ENCODE data around the gene ZBED4.
"Not testable (repeated sequence)": the region's sequence is repeated elsewhere in the genome, so short reads cannot be mapped to it uniquely, and the experiment has no call there.

The ZBED4 gene

DNA sequence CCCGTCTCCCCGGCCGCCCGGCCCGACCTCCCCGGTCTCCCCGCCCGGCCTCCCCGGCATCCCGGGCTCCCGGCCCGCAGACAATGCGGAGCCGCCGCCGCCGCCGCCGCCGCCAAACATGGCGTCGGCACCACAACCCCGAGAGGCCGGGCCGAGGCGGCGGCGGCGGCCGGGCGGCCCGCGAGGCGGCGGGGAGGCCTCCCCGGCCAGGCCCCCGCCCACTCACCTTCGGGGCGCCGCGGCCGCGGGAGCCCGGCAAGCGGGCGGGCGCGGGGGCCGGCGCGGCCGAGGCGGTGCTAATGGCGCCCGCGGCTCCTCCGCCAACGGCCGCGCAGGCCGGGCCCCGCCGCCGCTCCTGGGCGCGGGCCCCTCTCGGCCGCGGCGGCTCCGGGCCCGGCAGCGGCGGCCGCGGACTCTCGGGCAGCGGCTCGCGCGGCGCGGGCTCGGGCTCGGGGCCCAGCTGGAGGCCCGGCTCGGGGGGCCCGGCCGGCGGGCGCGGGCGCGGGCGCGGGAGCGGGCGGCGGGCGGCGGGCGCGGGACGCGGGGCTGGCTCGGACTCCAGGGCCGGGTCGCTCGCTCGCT is 26.3 kb upstream of the ZBED4 start:
- no peak for DNase-seq (ENCODE audit: low read depth in 2 of 2)

DNA sequence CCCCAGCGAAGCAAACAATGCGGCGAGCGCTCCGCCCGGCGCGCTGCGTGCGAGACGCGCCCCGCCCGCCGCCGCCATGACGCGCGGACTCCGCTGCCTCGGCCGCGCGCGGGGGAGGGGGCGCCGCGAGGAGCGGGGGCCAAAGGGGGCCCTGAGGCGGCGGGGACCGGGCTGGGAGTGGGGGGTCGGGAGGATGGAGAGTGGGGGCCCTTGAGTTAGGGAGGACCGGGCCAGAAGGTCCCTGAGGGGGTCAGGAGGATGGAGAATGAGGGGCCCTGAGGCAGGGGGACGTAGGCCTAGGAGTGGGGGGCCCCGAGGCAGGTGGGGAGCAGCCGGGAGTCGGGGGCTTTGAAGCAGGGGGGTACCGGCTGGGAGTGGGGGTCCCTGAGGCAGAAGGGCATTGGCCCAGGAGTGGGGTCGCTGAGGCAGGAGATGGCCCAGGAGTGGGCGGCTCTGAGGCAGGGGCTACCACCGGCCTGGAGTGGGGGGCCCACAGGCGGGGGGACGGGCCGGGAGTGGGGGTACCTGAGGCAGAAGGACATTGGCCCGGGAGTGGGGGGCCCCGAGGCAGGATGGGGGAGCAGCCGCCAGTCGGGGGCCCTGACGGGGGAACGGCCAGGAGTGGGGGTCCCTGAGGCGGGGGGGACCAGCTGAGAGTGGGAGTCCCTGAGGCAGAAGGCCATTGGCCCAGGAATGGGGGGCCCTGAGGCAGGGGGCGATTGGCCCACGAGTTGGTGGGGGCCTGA is 25.6 kb upstream of the ZBED4 start, which contains the start of gene BRD1:
BRD1 (minus strand) TSS at position 21 of the 746 bp plus-strand sequence. CDS start 3,556 bp downstream, outside the sequence.
- DNase-seq (ENCODE audit: low read depth in 2 of 2): peak in 1 of 2 donors; percentile 58

DNA sequence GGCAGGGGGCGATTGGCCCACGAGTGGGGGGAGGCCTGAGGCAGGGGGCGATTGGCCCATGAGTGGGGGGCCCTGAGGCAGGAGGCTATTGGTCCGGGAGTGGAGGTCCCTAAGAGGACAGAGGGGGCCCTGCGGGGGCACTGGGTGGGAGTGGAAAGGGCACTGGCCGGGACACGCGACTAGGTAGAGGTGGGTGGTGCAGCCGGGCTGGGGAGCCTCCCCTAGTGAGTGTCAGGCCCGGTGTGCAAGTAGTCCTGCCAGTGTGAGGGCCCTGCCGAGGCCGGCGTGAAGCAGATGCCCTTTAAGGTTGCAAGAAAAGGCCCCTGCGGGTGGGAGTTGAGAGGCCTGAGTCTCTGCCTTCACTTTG is 25.1 kb upstream of the ZBED4 start:
- no peak for DNase-seq (ENCODE audit: low read depth in 2 of 2)

DNA sequence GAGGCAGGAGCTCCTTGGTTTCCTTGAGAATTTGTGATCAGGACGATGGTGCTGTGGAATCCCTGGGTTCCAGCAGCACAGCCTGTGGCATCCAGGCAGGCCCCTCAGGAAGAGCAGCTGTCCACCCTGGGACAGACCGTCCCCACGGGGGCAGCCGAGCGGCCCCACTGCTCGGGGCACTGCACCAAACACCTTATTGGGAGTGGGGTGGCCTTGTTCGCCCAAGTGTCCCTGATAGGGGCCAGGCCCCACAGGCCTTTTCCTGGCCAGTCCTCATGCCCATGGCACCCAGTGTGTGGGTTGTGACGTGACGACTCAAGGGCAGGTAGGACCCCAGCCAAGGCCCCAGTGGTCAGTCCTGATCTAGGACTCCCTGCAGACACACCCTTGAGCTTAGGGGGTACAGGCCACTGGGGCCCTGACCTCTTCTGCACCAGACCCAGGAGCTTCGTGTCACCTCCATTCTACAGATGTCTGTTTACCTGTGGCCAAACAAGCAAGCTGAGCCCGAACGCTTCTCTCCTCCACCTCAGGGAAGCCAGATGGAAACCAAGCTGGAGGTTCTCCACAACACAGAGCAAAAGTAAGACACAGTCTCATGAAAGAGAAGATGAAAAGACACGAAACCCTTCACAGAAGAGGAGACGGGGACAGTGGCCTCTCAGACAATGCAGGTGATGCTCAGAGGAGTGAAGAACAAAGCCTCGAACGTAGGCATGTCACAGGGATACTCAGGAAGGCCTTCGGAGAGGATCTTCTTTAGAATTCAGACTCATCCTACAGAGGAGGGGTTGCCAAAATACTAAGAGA is 24.4 kb upstream of the ZBED4 start:
- DNase-seq (ENCODE audit: low read depth in 2 of 2): no peak

DNA sequence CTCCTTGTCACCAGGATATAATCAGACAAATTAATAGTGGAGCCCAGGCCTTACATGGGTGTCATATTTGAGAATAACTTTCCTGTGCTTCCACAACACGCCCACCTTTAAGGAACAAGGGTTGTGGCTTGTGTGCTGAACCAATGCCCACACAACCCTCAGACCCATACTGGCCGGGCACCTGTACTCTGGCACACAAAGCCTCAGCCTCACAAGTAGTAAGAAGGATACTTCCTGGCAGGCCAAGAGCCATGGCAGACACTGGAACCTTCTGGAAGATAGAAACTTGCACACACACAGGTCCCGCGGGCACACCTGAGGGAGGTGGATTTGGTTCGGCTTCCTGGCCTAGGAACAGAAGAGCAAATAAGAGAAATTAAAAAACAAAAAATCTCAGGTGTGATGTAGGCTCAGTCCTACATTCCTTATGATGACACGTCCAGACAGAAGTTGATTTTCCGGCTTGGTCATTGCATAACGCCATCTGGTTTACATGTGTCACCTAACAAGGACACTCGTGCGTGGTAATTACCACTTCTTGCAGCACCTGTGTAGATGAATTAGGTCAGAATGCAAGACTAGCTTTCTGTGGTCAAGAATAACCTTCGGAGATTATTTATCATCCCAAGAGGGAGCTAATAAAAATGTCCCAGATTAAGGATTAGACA is 20.2 kb upstream of the ZBED4 start:
- DNase-seq (ENCODE audit: low read depth in 2 of 2): no peak

DNA sequence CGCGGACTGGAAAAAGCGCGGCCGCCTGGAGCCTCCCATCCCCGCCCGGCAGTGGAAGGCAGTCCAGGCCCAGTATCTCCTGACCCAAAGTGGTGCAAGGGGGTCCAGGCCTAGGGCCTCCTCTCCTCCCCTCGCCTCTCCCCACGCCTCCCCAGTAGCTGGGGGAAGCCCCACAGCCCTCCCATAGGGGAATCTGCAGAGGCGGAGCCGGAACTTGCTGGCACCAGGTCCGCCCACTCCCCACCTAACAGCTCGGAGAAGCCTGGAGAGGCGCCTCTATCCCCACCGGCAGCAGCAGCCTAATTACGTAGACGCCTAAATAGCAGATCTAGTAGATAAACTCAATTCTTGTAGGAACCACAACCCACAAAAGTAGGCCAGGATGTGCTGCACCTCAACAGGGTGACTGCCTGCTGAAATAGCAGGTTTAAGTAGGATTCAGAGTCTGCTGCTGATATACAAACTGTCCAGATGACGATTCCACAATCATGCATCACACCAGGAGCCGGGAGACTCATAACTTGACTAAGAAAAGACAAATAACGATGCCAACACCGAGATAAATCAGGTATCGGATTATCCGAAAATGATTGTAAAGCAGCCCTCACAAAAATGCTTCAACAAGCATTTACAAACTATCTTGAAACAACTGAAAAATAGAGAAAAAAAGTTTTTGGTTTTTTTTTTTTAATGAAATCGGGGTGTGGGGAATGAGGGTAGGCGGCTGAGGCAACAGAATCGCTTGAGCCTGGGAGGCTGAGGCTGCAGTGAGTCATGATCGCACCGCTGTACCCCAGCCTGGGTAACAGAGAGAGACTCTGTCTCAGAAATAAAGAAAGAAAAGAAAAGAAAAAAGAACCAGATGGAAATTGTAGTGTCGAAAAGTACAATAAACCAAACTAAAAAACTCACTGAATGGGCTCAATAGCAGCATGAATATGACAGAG is 14.6 kb upstream of the ZBED4 start:
- DNase-seq (ENCODE audit: low read depth in 2 of 2): peak; percentile 86

DNA sequence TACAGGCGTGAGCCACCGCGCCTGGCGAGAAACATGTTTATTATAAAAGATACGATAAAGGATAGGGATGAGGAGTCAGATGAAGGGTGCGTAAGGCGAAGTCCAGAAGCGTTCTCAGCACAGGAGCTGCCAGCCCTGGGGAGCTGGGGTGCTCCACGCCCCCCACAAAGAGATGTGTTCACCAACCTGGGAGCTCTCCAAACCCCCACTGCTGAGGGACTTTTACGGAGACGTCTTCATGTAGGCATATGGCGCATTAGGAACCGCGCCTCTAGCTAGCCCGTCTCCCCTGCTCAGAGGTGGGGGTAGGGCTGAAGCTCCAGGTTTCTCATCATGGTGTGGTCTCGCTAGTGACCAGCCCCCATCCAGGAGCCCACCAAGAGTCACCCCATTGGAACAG is 8.4 kb upstream of the ZBED4 start:
- DNase-seq (ENCODE audit: low read depth in 2 of 2): no peak

DNA sequence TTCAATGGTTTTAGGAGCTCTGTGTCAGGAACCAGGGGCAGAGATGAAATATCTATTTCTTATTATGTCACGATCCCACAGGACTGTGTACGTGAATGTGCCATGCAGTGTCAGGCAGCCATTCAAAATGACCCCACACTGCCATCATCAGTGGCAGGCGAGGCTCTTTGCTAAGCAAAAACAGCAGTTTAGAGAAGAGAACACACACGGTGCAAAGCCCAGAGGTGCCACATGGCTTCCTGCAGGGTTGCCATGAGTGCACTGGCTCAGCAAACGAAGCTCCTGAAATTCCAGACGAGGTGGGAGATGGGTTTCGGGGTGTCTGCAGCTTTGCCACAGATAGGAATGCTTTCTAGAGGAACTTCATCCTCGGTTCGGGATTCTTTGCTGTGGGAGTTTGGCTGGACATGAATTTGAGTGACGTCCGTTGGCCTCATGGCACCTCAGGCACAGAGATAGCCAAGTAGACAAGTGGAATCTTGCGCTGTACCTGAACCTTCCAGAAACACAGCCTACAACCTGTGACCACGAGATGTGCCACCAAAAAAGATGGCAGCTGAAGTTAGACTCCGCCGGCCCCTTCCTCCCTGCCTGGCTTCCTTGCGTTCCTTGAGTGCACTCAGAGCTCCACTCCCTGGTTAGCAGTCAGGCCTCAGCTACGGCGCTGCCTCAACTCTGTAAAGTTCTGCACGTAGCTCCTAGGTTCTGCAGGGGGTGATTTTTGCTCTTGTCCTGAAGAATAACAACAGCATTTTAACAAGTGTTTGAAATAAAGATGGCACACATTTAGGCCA is 7.8 kb upstream of the ZBED4 start:
- DNase-seq (ENCODE audit: low read depth in 2 of 2): no peak

DNA sequence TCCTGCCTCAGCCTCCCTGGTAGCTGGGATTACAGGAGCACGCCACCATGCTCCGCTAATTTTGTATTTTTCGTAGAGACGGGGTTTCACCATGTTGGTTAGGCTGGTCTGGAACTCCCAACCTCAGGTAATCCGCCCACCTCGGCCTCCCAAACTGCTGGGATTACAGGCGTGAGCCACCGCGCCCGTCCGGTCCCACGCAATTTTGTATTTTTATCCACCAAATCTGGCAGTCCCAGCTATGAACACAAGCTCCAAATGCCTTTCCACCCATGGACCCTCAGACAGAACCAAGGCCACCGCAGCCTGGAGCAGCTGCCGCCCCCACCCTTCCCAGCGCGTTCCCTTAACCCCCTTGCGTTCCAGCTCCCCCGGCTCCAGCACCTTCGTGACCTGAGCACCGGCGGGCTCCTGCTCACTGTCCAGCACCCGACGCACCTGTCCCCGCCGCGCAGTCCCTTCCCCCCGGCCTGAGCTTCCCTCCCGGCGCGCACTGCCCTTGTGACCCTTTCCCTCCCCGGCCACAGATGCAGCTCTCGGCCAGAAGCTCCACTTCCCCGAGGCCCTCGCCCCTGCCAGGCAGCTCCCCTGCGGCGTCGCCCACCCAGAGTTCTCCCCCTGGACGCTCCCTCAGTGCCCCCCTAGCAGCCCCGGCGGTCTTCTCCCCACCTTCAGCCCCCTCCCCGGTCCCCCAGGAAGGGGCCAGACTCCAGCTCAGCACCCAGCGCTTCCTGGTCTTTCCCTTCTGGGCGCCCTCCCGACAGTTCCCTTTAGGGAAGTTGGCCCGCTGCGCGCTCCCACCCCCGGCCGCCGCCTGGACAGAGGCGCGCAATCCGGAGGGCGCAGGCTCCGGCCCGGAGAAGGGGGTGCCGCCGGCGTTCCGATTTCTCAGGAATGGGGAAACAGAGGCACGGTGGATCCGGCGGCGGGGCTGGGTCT is 5.6 kb upstream of the ZBED4 start:
- no peak for DNase-seq (ENCODE audit: low read depth in 2 of 2)

DNA sequence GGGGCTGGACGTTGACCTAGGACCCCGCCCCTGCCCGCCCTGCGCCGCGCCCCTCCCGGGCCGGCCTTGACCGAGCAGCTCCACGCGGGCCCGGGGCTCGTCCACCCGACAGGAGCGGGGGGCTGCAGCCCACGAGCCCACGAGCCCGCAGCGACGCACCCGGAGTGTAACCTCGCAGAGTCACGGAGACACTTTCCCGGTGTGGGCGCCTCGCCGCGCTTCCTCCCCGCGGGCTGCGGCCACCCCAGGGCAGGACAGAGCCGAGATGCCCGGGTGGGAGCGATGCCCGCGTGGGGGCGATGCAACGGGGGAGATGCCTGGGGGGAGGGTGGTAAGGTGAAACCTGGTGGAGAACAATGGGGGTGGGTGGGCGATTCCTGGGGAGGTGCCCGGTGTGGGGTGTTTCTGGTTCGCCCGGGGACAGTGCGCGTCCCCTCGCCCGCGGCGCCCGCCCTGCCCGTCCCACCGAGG is 4.9 kb upstream of the ZBED4 start:
- no peak for DNase-seq (ENCODE audit: low read depth in 2 of 2)

DNA sequence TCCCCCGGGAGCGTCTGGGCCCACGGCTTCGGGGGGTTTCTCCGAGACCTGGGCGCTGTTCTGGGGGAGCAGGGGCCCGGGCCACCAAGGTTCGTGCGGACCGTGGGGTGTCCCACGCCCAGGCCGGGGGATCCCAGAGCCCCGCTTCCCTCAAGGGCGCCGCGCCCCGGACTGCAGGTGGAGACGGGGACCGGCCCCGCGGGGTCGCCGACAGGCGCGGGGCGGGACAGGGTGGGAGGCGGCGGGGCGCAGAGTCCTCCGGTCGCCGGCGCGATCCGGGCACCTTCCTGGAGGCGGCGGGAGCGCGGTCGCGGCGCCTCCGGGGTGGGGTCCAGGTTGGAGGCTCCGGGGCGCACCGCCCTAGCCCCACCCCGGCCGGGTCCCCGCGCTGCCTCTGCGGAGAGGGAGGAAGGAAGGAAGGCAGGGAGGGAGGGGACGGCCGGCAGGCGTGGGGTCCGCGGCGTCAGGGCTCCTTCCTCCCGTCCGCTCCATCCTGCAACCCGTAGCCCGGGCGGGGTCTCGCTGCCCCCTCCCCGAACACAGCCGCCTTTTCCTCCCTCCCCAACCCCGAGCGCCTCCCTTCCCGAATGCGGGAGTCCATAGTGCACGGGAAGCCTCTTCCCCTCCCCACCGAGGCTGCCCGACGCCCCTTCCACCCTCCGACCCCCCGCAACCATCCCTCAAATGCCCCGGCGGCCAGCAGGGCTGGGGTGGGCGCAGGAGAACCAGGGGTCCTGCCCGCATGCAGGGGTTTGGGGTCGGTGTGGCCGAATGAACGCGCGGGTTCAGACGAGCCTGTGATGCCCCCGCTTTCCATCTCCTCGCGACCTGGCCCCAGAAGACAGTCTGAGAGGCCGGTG is 4.3 kb upstream of the ZBED4 start:
- DNase-seq (ENCODE audit: low read depth in 2 of 2): no peak

DNA sequence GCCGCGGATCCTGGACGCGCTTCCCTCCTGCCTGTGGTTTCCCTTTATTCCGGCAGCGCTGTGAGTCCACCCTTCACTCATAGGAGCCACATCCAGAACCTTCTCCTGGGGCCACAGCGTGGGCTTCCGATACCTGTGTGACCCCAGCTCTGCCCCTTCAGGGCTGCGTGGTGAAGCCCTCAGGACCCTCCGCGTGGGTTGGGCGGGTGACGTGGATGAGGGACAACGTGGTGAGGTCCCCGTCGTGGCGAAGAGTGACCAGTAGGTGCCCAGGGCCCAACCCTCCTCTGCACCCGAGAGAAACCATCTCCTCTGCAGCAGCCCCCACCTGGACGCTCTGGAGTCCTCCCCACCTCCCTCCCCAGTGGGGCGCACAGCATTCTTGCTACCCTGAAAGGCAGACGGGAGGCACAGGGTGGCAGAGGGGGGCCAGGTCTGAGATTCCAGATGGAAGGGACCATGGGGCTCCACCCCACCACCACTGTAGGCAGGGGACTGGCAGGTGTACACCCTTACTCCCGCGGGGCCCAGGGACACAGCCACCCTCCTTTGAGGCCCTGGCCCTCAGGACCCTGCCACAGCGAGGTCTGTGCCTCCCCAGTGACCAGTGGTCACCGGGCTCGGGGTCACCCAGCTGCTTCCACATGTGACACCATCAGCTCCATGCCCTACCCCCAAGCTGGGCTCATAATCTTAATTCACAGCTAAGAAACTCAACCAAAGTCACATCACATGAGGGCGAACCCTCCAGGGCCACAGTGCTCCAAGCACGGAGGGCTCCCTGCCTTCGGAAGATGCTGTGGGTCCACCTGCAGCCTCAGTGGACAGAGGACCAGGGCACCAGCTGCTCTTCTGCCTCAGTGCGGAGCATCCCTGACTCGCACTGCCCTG is 3.4 kb upstream of the ZBED4 start:
- no peak for DNase-seq (ENCODE audit: low read depth in 2 of 2)

DNA sequence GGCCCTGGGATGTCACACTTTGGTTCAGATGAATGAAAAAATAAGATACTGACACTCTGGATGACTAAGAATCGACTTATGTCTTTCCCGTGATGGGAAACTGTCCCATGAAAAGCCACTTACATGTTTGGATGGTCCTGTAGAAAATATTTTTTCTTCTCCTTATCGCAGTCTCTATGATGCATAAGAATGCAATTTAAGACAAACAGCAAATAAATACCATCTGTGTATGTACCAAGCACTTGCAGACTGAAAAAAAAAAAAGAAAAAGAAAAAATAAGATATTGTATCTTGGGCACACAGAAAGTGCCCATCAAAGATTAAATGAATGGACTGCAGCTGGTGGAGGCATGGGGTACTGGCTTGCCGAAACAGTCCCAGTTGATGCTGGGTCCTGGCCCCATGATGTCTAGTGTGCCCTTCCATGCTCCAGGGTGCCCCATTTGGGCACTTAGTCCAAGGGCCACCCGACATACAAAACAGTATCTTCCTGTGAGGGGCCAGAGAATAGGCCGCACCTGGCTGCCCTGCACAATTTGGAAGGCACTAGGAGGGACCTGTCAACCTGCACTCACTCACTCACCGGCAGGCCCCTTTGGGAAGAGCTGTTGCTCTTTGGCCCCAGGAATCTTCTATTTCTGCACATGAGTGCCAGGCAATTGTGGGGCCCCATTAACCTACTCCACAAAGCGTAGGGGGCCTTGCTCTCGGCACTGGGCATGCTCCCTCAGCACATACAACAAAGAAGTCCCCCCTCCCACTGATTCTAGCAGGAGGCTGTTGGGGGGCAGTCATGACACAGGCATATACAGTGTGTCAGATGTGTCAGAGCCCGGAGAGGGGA is 2.5 kb upstream of the ZBED4 start:
- DNase-seq (ENCODE audit: low read depth in 2 of 2): no peak

DNA sequence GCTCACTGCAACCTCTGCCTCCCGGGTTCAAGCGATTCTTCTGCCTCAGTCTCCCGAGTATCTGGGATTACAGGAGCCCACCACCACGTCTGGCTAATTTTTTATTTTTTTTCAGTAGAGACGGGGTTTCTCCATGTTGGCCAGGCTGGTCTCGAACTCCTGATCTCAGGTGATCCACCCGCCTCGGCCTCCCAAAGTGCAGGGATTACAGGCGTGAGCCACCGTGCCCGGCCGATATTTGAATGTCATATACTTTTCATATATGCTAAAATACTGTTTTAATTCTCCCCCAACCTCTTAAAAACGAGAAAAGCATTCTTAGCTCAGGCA is 1.1 kb upstream of the ZBED4 start:
- DNase-seq (ENCODE audit: low read depth in 2 of 2): not testable (repeated sequence)

DNA sequence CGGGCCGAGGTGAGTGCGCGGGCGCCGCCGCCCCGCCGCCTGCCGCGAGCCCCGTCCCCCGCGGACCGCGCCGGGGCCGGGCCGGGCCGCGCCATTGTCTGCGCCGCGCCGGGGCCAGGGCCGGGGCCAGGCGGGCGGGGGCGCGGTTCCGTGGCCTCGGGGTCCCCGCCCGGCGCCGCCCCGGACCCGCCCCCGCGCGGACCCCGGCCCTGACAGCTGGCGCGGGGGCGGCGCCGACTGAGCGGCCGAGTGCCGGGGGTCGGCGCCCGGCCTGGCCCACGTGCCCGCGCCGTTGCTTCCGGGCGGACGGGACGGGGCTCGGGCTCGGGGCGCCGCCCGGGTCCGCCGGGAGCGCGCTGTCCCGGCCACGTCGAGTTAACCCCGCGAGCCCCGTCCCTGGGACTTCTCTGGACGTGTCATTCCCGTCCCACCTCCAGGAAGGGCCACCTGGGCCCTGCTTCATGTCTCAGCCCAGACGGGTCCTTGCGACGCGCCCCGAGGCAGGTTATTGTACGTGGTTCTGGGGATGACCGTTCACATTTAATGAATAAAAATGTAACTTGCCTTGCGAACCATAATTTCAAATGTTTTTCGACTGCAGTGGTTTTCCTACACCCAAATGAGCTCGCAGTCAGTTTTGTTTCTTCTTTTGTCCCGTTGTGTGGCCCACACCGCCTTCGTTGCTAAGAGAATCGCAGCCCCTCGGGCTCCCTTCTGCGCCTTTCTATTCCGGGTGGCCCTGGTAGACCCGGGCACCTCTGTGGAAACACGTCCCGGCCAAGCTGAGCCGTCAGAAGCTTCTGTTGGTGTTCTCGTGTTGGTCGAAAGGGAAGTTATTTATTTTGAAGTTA is 562 bp downstream of the ZBED4 start:
- DNase-seq (ENCODE audit: low read depth in 2 of 2): no peak

Data from stimulated activated CD8-positive, alpha-beta memory T cell treated with anti-CD3 and anti-CD28 coated beads, Interleukin-7, amount 100 ng/mL, for 4 hours (primary cell).